HepG2 (cell line): ENCODE data around the gene CREG2. TPM values are rescaled to one million over a fixed set of nuclear protein-coding genes. Genes with fewer than 3 reads are reported as not detected.

Experiments used
- AGO2 ChIP-seq: fragments of 200-400 bp; formaldehyde crosslinking; optimal IDR thresholded peaks from 2 replicates; pipeline ENCODE3; 2017; ENCODE audit warnings: mild to moderate bottlenecking, low read depth, low read length, moderate library complexity
- EED ChIP-seq: sonication (generic); formaldehyde crosslinking; IDR thresholded peaks from 2 replicates; pipeline ENCODE4 v1.5.0; 2020; ENCODE audit warnings: mild to moderate bottlenecking, missing genetic modification reagents
- FUBP1 ChIP-seq: sonication (generic); formaldehyde crosslinking; IDR thresholded peaks from 2 replicates; pipeline ENCODE4 v1.5.1; 2020; ENCODE audit warnings: missing genetic modification reagents, mild to moderate bottlenecking, borderline replicate concordance
- HMG20B ChIP-seq: conservative IDR thresholded peaks from 2 replicates; pipeline ENCODE4 v1.6.1; 2016; ENCODE audit warnings: missing genetic modification reagents, missing compliant biosample characterization
- JUN ChIP-seq: sonication (generic); formaldehyde crosslinking; IDR thresholded peaks from 2 replicates; pipeline ENCODE4 v1.4.0; 2020; ENCODE audit warnings: mild to moderate bottlenecking, missing genetic modification reagents
- MLLT10 ChIP-seq: sonication (generic); formaldehyde crosslinking; IDR thresholded peaks from 2 replicates; pipeline ENCODE4 v1.4.0; 2020; ENCODE audit warnings: missing genetic modification reagents
- NFE2L2 ChIP-seq: fragments of 150-350 bp; IDR thresholded peaks from 2 replicates; pipeline ENCODE4 v1.6.1; 2014; ENCODE audit warnings: low read length
- PCBP2 ChIP-seq: fragments of 200-400 bp; formaldehyde crosslinking; optimal IDR thresholded peaks from 2 replicates; pipeline ENCODE3; 2018; ENCODE audit warnings: low read length, low read depth; ENCODE audit not compliant: poor library complexity, severe bottlenecking
- RXRB ChIP-seq: IDR thresholded peaks from 2 replicates; pipeline ENCODE4 v1.6.1; 2016; ENCODE audit warnings: borderline replicate concordance, missing genetic modification reagents, missing compliant biosample characterization
- SOX6 ChIP-seq, 2 experiments: fragments of 450-650 bp in 1 of 2; sonication (generic) in 1 of 2; formaldehyde crosslinking in 1 of 2; IDR thresholded peaks; 2 replicates each; pipeline versions ENCODE4 v1.4.0 to v1.6.1; 2017 to 2020; ENCODE audit warnings: antibody characterized with exemption in 1 of 2, mild to moderate bottlenecking in 1 of 2, missing genetic modification reagents in 1 of 2
- SRY ChIP-seq: sonication (generic); formaldehyde crosslinking; IDR thresholded peaks from 2 replicates; pipeline ENCODE4 v1.8.0; 2022; ENCODE audit warnings: mild to moderate bottlenecking, missing genetic modification reagents
- STAT6 ChIP-seq: sonication (generic); formaldehyde crosslinking; IDR thresholded peaks from 2 replicates; pipeline ENCODE4 v1.4.0; 2020; ENCODE audit warnings: missing genetic modification reagents, mild to moderate bottlenecking, borderline replicate concordance
- ZNF12 ChIP-seq: sonication (generic); formaldehyde crosslinking; IDR thresholded peaks from 2 replicates; pipeline ENCODE4 v1.5.0; 2020; ENCODE audit warnings: missing genetic modification reagents
- ZNF230 ChIP-seq: sonication (generic); formaldehyde crosslinking; IDR thresholded peaks from 2 replicates; pipeline ENCODE4 v1.4.0; 2020; ENCODE audit warnings: mild to moderate bottlenecking, missing genetic modification reagents
- ZNF329 ChIP-seq: sonication (generic); formaldehyde crosslinking; IDR thresholded peaks from 2 replicates; pipeline ENCODE4 v1.9.0; 2021; ENCODE audit warnings: low read depth, mild to moderate bottlenecking, missing genetic modification reagents
- polyA plus RNA-seq, 8 experiments: library from polyadenylated mRNA; depleted of rRNA in 3 of 8; stranded (reverse) in 7 of 8; unstranded in 1 of 8; fragments of >200 nt; fragmentation: Illumina TruSeq in 4 of 8; extraction: Trizol in 4 of 8; gene quantifications; 2 replicates each; pipeline versions ENCODE4 v1.2.1 to v1.2.3, GENCODE V29; 2011 to 2016; ENCODE audit warnings: low read depth in 4 of 8, missing spikeins in 1 of 8, mixed read lengths in 1 of 8; ENCODE audit not compliant: insufficient read depth in 1 of 8
- total RNA-seq, 5 experiments: library from RNA; depleted of rRNA; stranded (reverse); fragments of >200 nt; fragmentation: Illumina TruSeq; extraction: Trizol; gene quantifications; 2 replicates each; pipeline ENCODE4 v1.2.3, GENCODE V29; 2016; ENCODE audit warnings: low read depth in 1 of 5
- TF ChIP-seq, protein P1 (sequence below): IDR thresholded peaks from 2 replicates; pipeline ENCODE4 v1.6.1; 2016; ENCODE audit warnings: low read depth
- TF ChIP-seq, protein P2 (sequence below): sonication (generic); formaldehyde crosslinking; IDR thresholded peaks from 2 replicates; pipeline ENCODE4 v1.5.1; 2020; ENCODE audit warnings: missing genetic modification reagents, mild to moderate bottlenecking, borderline replicate concordance

Gene CREG2
- total and polyA plus RNA-seq, 2 of the 13 experiments (the other 11 are each of a cell fraction or from before 2014, with no cell fraction given), result 0.18 to 0.26 TPM

DNA sequence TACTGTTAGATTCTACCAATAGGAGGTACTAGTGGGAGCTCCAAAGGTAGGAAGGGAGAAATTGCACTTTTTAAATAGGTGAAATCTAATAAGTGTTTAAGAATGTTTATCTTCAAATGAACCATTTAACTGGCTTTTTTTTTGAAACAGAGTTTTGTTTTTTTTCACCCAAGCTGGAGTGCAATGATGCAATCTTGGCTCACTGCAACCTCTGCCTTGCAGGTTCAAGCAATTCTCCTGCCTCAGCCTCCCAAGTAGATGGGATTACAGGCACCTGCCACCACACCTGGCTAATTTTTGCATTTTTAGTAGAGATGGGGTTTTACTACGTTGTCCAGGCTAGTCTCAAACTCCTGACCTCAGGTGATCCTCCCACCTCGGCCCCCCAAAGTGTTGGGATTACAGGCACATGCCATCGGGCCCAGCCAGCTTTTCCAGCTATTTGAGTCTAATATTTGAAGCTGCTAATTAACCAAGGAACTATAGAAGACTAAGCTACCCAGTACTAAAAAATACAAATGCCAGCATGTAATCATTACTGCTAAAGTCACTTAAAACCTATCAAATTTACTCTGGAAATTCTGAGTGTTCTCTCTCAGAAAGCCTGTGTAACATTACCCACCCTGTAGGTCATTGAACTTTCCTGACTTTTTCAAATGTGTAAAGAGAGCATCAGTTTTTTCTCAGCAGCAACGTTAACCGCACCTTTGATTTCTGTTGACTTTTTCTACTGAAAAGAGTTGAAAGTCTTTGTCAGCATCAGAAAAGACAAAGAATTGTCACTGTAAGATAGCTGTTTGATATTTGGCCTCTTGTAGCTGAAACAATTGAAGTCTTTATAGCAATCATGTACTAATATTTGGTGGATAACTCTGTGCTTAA, 54.2 kb downstream of the CREG2 start (continued):
- TF ChIP-seq, protein P1, sequence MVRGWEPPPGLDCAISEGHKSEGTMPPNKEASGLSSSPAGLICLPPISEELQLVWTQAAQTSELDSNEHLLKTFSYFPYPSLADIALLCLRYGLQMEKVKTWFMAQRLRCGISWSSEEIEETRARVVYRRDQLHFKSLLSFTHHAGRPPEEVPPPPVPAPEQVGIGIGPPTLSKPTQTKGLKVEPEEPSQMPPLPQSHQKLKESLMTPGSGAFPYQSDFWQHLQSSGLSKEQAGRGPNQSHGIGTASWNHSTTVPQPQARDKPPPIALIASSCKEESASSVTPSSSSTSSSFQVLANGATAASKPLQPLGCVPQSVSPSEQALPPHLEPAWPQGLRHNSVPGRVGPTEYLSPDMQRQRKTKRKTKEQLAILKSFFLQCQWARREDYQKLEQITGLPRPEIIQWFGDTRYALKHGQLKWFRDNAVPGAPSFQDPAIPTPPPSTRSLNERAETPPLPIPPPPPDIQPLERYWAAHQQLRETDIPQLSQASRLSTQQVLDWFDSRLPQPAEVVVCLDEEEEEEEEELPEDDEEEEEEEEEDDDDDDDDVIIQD (CRISPR knock-in tag), result peak; percentile 75; the same call in 1 of the 2 replicates
- TF ChIP-seq PCBP2, result no peak
- TF ChIP-seq ZNF230 (CRISPR knock-in tag), result no peak
- no peak for TF ChIP-seq FUBP1 (CRISPR knock-in tag)
- TF ChIP-seq HMG20B (CRISPR knock-in tag), result no peak; the same call in 1 of the 2 replicates
- TF ChIP-seq STAT6 (CRISPR knock-in tag), result no peak
- TF ChIP-seq, protein P2, sequence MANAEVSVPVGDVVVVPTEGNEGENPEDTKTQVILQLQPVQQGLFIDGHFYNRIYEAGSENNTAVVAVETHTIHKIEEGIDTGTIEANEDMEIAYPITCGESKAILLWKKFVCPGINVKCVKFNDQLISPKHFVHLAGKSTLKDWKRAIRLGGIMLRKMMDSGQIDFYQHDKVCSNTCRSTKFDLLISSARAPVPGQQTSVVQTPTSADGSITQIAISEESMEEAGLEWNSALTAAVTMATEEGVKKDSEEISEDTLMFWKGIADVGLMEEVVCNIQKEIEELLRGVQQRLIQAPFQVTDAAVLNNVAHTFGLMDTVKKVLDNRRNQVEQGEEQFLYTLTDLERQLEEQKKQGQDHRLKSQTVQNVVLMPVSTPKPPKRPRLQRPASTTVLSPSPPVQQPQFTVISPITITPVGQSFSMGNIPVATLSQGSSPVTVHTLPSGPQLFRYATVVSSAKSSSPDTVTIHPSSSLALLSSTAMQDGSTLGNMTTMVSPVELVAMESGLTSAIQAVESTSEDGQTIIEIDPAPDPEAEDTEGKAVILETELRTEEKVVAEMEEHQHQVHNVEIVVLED (CRISPR knock-in tag), result no peak
- peak; percentile 100 for TF ChIP-seq RXRB (CRISPR knock-in tag)
- no peak for TF ChIP-seq SRY (CRISPR knock-in tag)
- TF ChIP-seq ZNF12 (CRISPR knock-in tag), result peak; percentile 91
- TF ChIP-seq SOX6 (IDR thresholded peaks at IDR 0.05), result no peak
- peak; percentile 99 for TF ChIP-seq SOX6 (CRISPR knock-in tag; IDR thresholded peaks at IDR 0.05)
- TF ChIP-seq NFE2L2, result no peak
- no peak for TF ChIP-seq MLLT10 (CRISPR knock-in tag)
- TF ChIP-seq EED (CRISPR knock-in tag), result no peak
- TF ChIP-seq ZNF329, result no peak
- no peak for TF ChIP-seq AGO2
- TF ChIP-seq JUN (CRISPR knock-in tag), result no peak
